GM23338 (cell line): ENCODE results near the gene WNT4. TPM values are rescaled to one million over a fixed set of nuclear protein-coding genes. Genes with fewer than 3 reads are reported as not detected.

Experiments used
- ATAC-seq: fragments of 200-7000 bp; cut with Tn5 transposase; 3 replicates; pipeline ENCODE4 v1.9.1; 2020
- DNase-seq: peaks from one replicate; pipeline ENCODE4 v3.0.0-alpha.2; 2015; ENCODE audit warnings: low spot score
- H2AFZ ChIP-seq: fragments of 200-600 bp; sonication (generic); 2 replicates; pipeline ENCODE4 v1.8.0; 2016; ENCODE audit warnings: antibody characterized with exemption, mild to moderate bottlenecking, moderate library complexity
- H3F3A ChIP-seq: fragments of 200-600 bp; sonication (generic); replicated peaks from 2 replicates; pipeline ENCODE4 v1.8.0; 2017; ENCODE audit warnings: antibody characterized with exemption, mixed run types, low read depth
- H3K27ac ChIP-seq: fragments of 200-600 bp; sonication (generic); 2 replicates; pipeline ENCODE4 v1.6.1; 2016; ENCODE audit warnings: low read depth
- H3K27me3 ChIP-seq: fragments of 200-600 bp; sonication (generic); 2 replicates; pipeline ENCODE4 v1.8.0; 2016; ENCODE audit warnings: mild to moderate bottlenecking, mixed run types, moderate library complexity; ENCODE audit not compliant: insufficient read depth
- H3K36me3 ChIP-seq: fragments of 200-600 bp; sonication (generic); 2 replicates; pipeline ENCODE4 v1.8.0; 2016; ENCODE audit warnings: mild to moderate bottlenecking; ENCODE audit not compliant: insufficient read depth
- H3K4me1 ChIP-seq: fragments of 200-600 bp; sonication (generic); 2 replicates; pipeline ENCODE4 v1.8.0; 2016; ENCODE audit warnings: mild to moderate bottlenecking, moderate library complexity; ENCODE audit not compliant: insufficient read depth
- H3K4me2 ChIP-seq: fragments of 200-600 bp; sonication (generic); 2 replicates; pipeline ENCODE4 v1.7.1; 2017; ENCODE audit warnings: mixed run types
- H3K4me3 ChIP-seq: fragments of 200-600 bp; sonication (generic); 2 replicates; pipeline ENCODE4 v1.6.1; 2016; ENCODE audit warnings: mixed run types
- H3K79me2 ChIP-seq: fragments of 200-600 bp; sonication (generic); replicated peaks from 2 replicates; pipeline ENCODE4 v1.8.0; 2017; ENCODE audit warnings: mild to moderate bottlenecking; ENCODE audit not compliant: insufficient read depth
- H3K9me2 ChIP-seq: fragments of 200-600 bp; sonication (generic); 2 replicates; pipeline ENCODE4 v1.8.0; 2017; ENCODE audit not compliant: insufficient read depth
- H4K20me1 ChIP-seq: fragments of 200-600 bp; sonication (generic); replicated peaks from 2 replicates; pipeline ENCODE4 v1.8.0; 2017; ENCODE audit warnings: mild to moderate bottlenecking; ENCODE audit not compliant: insufficient read depth
- H3K27ac Mint-ChIP-seq: 2 replicates; pipeline ENCODE4 v1.8.0; 2020; ENCODE audit warnings: inconsistent platforms, mild to moderate bottlenecking, moderate library complexity, mixed read lengths
- H3K27me3 Mint-ChIP-seq: 3 replicates; pipeline ENCODE4 v1.8.0; 2022; ENCODE audit warnings: low read depth, mild to moderate bottlenecking, moderate library complexity, mixed read lengths, inconsistent platforms; ENCODE audit not compliant: insufficient read depth, poor library complexity
- H3K36me3 Mint-ChIP-seq: 3 replicates; pipeline ENCODE4 v1.8.0; 2021; ENCODE audit warnings: low read depth, mild to moderate bottlenecking, inconsistent platforms, moderate library complexity, mixed read lengths
- H3K4me1 Mint-ChIP-seq: 3 replicates; pipeline ENCODE4 v1.8.0; 2020; ENCODE audit warnings: mild to moderate bottlenecking, inconsistent platforms, mixed read lengths
- H3K4me3 Mint-ChIP-seq: 3 replicates; pipeline ENCODE4 v1.8.0; 2021; ENCODE audit warnings: moderate library complexity, mild to moderate bottlenecking, inconsistent platforms, mixed read lengths
- H3K9me3 Mint-ChIP-seq: 3 replicates; pipeline ENCODE4 v1.8.0; 2020; ENCODE audit warnings: moderate library complexity, mild to moderate bottlenecking, inconsistent platforms, mixed read lengths
- EZH2 ChIP-seq: fragments of 200-600 bp; sonication (generic); IDR thresholded peaks from one replicate; pipeline ENCODE4 v1.8.0; 2017; ENCODE audit warnings: antibody characterized with exemption, mild to moderate bottlenecking, low read depth; ENCODE audit not compliant: unreplicated experiment
- JUNB ChIP-seq: IDR thresholded peaks from one replicate; pipeline ENCODE4 v1.6.1; 2016; ENCODE audit warnings: antibody characterized with exemption; ENCODE audit not compliant: unreplicated experiment
- POLR2AphosphoS5 ChIP-seq: IDR thresholded peaks from 2 replicates; pipeline ENCODE4 v1.6.1; 2016; ENCODE audit warnings: antibody characterized with exemption, low read depth
- STAT1 ChIP-seq: IDR thresholded peaks from one replicate; pipeline ENCODE4 v1.6.1; 2016; ENCODE audit warnings: antibody characterized with exemption; ENCODE audit not compliant: unreplicated experiment
- ZNF114 ChIP-seq: fragments of 250-450 bp; sonication (Bioruptor Pico); IDR thresholded peaks from 2 replicates; pipeline ENCODE4 v1.5.0; 2020; ENCODE audit warnings: mild to moderate bottlenecking, moderate library complexity
- ZNF331 ChIP-seq: fragments of 250-450 bp; sonication (Bioruptor Pico); IDR thresholded peaks from 2 replicates; pipeline ENCODE4 v1.5.0; 2020; ENCODE audit warnings: low read depth, mild to moderate bottlenecking, moderate library complexity
- polyA plus RNA-seq: library from polyadenylated mRNA; unstranded; fragments of >200 nt; fragmentation: Nextera tagmentation; extraction: Ambion mirVana; gene quantifications from 2 replicates; pipeline ENCODE4 v1.2.1, GENCODE V29; 2016
- total RNA-seq: library from RNA; depleted of rRNA; stranded (reverse); fragments of >200 nt; shearing (Covaris generic); gene quantifications from 2 replicates; pipeline ENCODE4 v1.2.3, GENCODE V29; 2014
- TF ChIP-seq, protein P1 (sequence below): fragments of 250-450 bp; sonication (Bioruptor Pico); IDR thresholded peaks from 2 replicates; pipeline ENCODE4 v1.5.0; 2020; ENCODE audit warnings: mild to moderate bottlenecking, moderate library complexity
- TF ChIP-seq, protein P2 (sequence below): IDR thresholded peaks from 2 replicates; pipeline ENCODE4 v1.6.1; 2016; ENCODE audit warnings: antibody characterized with exemption
- TF ChIP-seq, protein P3 (sequence below): IDR thresholded peaks from one replicate; pipeline ENCODE4 v1.6.1; 2018; ENCODE audit warnings: antibody characterized with exemption; ENCODE audit not compliant: unreplicated experiment
- TF ChIP-seq, protein P4 (sequence below), 2 experiments: fragments of 200-600 bp in 1 of 2; sonication (generic) in 1 of 2; conservative IDR thresholded peaks; 2 replicates each; pipeline versions ENCODE4 v1.5.1 to v1.6.1; 2016 to 2017; ENCODE audit warnings: antibody characterized with exemption in 2 of 2, low read depth in 2 of 2, mild to moderate bottlenecking in 2 of 2, moderate library complexity in 1 of 2

WNT4 gene
- total and polyA plus RNA-seq, 2 experiments from 2014 or later: 0.59 to 0.79 TPM

DNA sequence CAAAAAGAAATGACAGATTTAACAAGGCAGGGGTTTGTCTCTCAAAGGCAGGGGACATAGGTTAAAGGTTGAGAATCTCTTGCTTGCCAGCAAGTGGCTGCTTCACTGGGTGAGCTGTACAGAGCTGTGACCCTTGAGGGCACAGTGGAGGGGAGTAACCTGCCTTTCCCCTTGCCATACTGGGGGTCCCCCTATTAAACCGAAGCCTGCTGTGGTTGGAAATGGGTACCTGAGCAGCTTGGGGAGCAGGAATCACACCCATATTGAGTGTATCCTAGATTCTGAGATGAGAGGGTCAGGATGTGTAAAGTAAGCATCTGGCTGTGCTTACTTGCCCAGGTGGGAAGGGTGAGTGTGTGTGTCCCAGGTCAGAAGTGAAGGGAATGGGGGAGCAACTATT lies 31.8 kb downstream of the WNT4 start:
- Mint-ChIP-seq H3K36me3 (peaks cover 6% of the 10 kb centered on the region; the same call in 2 of the 3 replicates), H3K4me3 (no peak overlapping the region), H3K9me3 (no peaks in the 10 kb centered on the region; the same call in 2 of the 3 replicates), H3K27me3 (peaks cover 11% of the 10 kb centered on the region), H3K27ac (no peak overlapping the region), H3K4me1 (peaks cover 30% of the 10 kb centered on the region)
- no peak for ATAC-seq
- no peak for DNase-seq
- no peak for TF ChIP-seq ZNF331
- H3K27ac ChIP-seq: no peak overlapping the region
- no peaks in the 10 kb centered on the region for H3K9me2 ChIP-seq
- H3K79me2 ChIP-seq: peaks cover 26% of the 10 kb centered on the region
- H3K4me1 ChIP-seq: peaks cover 5% of the 10 kb centered on the region; the same call in 1 of the 2 replicates
- no peaks in the 10 kb centered on the region for H3K27me3 ChIP-seq
- no peak overlapping the region for H3K4me3 ChIP-seq
- H3K4me2 ChIP-seq: no peak overlapping the region
- H3F3A ChIP-seq: no peaks in the 10 kb centered on the region
- no peaks in the 10 kb centered on the region for H3K36me3 ChIP-seq
- no peak overlapping the region for H2AFZ ChIP-seq
- peaks cover 23% of the 10 kb centered on the region; the same call in 1 of the 2 replicates for H4K20me1 ChIP-seq

DNA sequence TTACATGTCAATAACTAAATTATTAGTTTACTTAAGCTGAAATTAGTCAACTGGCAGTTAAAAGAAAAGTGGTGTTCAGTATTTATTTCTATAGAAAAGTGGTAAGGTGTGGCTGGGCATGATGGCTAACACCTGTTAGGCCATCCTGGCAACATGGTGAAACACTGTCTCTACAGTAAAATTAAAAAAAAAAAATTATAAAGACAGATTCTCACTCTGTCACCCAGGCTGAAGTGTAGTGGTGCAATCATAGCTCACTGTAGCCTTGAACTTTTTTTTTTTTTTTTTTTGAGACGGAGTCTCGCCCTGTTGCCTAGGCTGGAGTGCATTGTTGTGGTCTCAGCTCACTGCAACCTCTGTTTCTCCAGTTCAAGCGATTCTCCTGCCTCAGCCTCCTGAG lies 32.9 kb downstream of the WNT4 start:
- peaks cover 24% of the 10 kb centered on the region for H3K4me1 Mint-ChIP-seq
- peaks cover 10% of the 10 kb centered on the region for H3K27me3 Mint-ChIP-seq
- Histone ChIP-seq H3K9me2 (no peaks in the 10 kb centered on the region), H3K4me1 (peaks cover 4% of the 10 kb centered on the region; the same call in 1 of the 2 replicates), H4K20me1 (peaks cover 16% of the 10 kb centered on the region; the same call in 1 of the 2 replicates), H2AFZ (no peak overlapping the region), H3K27ac (no peak overlapping the region), H3F3A (no peaks in the 10 kb centered on the region), H3K36me3 (no peaks in the 10 kb centered on the region), H3K4me3 (no peak overlapping the region), H3K4me2 (no peak overlapping the region), H3K79me2 (peaks cover 25% of the 10 kb centered on the region), H3K27me3 (no peaks in the 10 kb centered on the region)
- H3K4me3 Mint-ChIP-seq: no peak overlapping the region
- peaks cover 6% of the 10 kb centered on the region; the same call in 2 of the 3 replicates for H3K36me3 Mint-ChIP-seq
- H3K27ac Mint-ChIP-seq: no peak overlapping the region
- ATAC-seq (no peak), DNase-seq (no peak)
- no peaks in the 10 kb centered on the region; the same call in 2 of the 3 replicates for H3K9me3 Mint-ChIP-seq
- TF ChIP-seq JUNB (no peak), STAT1 (no peak), EZH2 (no peak), POLR2AphosphoS5 (no peak), ZNF114 (CRISPR knock-in tag) (no peak)
- TF ChIP-seq, protein P1, sequence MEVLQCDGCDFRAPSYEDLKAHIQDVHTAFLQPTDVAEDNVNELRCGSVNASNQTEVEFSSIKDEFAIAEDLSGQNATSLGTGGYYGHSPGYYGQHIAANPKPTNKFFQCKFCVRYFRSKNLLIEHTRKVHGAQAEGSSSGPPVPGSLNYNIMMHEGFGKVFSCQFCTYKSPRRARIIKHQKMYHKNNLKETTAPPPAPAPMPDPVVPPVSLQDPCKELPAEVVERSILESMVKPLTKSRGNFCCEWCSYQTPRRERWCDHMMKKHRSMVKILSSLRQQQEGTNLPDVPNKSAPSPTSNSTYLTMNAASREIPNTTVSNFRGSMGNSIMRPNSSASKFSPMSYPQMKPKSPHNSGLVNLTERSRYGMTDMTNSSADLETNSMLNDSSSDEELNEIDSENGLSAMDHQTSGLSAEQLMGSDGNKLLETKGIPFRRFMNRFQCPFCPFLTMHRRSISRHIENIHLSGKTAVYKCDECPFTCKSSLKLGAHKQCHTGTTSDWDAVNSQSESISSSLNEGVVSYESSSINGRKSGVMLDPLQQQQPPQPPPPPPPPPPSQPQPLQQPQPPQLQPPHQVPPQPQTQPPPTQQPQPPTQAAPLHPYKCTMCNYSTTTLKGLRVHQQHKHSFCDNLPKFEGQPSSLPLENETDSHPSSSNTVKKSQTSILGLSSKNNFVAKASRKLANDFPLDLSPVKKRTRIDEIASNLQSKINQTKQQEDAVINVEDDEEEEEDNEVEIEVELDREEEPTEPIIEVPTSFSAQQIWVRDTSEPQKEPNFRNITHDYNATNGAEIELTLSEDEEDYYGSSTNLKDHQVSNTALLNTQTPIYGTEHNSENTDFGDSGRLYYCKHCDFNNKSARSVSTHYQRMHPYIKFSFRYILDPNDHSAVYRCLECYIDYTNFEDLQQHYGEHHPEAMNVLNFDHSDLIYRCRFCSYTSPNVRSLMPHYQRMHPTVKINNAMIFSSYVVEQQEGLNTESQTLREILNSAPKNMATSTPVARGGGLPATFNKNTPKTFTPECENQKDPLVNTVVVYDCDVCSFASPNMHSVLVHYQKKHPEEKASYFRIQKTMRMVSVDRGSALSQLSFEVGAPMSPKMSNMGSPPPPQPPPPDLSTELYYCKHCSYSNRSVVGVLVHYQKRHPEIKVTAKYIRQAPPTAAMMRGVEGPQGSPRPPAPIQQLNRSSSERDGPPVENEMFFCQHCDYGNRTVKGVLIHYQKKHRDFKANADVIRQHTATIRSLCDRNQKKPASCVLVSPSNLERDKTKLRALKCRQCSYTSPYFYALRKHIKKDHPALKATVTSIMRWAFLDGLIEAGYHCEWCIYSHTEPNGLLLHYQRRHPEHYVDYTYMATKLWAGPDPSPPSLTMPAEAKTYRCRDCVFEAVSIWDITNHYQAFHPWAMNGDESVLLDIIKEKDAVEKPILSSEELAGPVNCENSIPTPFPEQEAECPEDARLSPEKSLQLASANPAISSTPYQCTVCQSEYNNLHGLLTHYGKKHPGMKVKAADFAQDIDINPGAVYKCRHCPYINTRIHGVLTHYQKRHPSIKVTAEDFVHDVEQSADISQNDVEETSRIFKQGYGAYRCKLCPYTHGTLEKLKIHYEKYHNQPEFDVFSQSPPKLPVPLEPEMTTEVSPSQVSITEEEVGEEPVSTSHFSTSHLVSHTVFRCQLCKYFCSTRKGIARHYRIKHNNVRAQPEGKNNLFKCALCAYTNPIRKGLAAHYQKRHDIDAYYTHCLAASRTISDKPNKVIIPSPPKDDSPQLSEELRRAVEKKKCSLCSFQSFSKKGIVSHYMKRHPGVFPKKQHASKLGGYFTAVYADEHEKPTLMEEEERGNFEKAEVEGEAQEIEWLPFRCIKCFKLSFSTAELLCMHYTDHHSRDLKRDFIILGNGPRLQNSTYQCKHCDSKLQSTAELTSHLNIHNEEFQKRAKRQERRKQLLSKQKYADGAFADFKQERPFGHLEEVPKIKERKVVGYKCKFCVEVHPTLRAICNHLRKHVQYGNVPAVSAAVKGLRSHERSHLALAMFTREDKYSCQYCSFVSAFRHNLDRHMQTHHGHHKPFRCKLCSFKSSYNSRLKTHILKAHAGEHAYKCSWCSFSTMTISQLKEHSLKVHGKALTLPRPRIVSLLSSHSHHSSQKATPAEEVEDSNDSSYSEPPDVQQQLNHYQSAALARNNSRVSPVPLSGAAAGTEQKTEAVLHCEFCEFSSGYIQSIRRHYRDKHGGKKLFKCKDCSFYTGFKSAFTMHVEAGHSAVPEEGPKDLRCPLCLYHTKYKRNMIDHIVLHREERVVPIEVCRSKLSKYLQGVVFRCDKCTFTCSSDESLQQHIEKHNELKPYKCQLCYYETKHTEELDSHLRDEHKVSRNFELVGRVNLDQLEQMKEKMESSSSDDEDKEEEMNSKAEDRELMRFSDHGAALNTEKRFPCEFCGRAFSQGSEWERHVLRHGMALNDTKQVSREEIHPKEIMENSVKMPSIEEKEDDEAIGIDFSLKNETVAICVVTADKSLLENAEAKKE (CRISPR knock-in tag): no peak
- TF ChIP-seq, protein P2, sequence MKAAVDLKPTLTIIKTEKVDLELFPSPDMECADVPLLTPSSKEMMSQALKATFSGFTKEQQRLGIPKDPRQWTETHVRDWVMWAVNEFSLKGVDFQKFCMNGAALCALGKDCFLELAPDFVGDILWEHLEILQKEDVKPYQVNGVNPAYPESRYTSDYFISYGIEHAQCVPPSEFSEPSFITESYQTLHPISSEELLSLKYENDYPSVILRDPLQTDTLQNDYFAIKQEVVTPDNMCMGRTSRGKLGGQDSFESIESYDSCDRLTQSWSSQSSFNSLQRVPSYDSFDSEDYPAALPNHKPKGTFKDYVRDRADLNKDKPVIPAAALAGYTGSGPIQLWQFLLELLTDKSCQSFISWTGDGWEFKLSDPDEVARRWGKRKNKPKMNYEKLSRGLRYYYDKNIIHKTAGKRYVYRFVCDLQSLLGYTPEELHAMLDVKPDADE: no peak
- TF ChIP-seq, protein P3, sequence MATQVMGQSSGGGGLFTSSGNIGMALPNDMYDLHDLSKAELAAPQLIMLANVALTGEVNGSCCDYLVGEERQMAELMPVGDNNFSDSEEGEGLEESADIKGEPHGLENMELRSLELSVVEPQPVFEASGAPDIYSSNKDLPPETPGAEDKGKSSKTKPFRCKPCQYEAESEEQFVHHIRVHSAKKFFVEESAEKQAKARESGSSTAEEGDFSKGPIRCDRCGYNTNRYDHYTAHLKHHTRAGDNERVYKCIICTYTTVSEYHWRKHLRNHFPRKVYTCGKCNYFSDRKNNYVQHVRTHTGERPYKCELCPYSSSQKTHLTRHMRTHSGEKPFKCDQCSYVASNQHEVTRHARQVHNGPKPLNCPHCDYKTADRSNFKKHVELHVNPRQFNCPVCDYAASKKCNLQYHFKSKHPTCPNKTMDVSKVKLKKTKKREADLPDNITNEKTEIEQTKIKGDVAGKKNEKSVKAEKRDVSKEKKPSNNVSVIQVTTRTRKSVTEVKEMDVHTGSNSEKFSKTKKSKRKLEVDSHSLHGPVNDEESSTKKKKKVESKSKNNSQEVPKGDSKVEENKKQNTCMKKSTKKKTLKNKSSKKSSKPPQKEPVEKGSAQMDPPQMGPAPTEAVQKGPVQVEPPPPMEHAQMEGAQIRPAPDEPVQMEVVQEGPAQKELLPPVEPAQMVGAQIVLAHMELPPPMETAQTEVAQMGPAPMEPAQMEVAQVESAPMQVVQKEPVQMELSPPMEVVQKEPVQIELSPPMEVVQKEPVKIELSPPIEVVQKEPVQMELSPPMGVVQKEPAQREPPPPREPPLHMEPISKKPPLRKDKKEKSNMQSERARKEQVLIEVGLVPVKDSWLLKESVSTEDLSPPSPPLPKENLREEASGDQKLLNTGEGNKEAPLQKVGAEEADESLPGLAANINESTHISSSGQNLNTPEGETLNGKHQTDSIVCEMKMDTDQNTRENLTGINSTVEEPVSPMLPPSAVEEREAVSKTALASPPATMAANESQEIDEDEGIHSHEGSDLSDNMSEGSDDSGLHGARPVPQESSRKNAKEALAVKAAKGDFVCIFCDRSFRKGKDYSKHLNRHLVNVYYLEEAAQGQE: no peak
- TF ChIP-seq, protein P4, sequence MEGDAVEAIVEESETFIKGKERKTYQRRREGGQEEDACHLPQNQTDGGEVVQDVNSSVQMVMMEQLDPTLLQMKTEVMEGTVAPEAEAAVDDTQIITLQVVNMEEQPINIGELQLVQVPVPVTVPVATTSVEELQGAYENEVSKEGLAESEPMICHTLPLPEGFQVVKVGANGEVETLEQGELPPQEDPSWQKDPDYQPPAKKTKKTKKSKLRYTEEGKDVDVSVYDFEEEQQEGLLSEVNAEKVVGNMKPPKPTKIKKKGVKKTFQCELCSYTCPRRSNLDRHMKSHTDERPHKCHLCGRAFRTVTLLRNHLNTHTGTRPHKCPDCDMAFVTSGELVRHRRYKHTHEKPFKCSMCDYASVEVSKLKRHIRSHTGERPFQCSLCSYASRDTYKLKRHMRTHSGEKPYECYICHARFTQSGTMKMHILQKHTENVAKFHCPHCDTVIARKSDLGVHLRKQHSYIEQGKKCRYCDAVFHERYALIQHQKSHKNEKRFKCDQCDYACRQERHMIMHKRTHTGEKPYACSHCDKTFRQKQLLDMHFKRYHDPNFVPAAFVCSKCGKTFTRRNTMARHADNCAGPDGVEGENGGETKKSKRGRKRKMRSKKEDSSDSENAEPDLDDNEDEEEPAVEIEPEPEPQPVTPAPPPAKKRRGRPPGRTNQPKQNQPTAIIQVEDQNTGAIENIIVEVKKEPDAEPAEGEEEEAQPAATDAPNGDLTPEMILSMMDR (conservative IDR thresholded peaks at IDR 0.05; ENCODE audit: low read depth in 2 of 2): no peak
